ENCODE results near the gene NUBP2.

The NUBP2 gene

DNA sequence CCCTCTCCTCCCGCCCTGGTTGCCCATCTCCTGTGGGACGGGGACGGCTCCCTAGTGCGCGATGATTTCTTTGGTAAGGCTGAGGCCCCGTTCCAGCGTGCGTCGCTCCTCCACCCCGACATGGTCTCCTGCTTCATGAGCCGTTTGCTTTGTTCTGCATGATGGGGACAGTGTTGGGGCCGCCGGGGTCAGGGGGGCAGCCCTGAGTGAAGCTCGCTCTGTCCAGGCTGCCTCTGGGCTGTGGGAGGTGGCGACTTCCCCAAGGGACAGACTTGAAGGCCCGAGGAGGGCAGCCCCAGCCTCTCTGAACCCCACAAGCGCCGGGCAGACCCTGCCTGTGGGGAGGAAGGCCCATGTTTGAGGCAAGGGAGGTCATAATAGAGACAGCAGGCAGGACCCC lies 23.8 kb upstream of the NUBP2 start:
- no peak for DNase-seq (ENCODE audit: low read depth)

- DNase-seq (ENCODE audit: low read depth) = no peak
Observed at GRCh38 chr16:1759511-1759910, 23.2 kb upstream of the NUBP2 start.

GRCh38 chr16:1760911-1761310 lies 21.8 kb upstream of the NUBP2 start:
- no peak for DNase-seq (ENCODE audit: low read depth)

GRCh38 chr16:1761751-1762150 lies 21.0 kb upstream of the NUBP2 start:
- no peak for DNase-seq (ENCODE audit: low read depth)

DNA sequence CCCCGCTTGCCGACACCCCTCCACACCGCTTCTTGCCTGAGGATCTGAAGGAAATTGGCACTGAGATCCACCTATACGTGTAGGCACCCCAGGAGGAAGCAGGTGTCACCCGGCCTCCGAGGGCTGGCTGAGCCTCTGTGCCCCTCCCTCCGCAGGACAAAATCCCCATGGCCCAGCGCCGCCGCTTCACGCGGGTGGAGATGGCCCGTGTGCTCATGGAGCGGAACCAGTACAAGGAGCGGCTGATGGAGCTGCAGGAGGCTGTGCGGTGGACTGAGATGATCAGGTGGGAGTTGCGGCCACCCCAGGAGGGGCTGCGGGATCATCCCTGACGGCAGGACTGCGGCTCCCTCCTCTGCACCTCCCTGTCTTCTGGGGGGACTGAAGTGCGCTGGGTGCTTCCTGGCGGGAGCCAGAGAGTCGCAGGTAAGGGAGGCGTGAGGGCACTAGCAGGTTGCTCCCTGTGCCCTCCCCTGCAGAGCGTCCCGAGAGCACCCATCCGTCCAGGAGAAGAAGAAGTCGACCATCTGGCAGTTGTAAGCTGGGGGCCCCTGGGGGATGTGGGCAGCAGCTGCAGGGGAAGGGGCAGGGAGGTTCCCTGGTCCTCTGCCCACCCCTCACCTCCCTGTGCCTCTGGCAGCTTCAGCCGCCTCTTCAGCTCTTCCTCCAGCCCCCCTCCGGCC lies 20.4 kb upstream of the NUBP2 start:
- DNase-seq (ENCODE audit: low read depth) = no peak

DNA sequence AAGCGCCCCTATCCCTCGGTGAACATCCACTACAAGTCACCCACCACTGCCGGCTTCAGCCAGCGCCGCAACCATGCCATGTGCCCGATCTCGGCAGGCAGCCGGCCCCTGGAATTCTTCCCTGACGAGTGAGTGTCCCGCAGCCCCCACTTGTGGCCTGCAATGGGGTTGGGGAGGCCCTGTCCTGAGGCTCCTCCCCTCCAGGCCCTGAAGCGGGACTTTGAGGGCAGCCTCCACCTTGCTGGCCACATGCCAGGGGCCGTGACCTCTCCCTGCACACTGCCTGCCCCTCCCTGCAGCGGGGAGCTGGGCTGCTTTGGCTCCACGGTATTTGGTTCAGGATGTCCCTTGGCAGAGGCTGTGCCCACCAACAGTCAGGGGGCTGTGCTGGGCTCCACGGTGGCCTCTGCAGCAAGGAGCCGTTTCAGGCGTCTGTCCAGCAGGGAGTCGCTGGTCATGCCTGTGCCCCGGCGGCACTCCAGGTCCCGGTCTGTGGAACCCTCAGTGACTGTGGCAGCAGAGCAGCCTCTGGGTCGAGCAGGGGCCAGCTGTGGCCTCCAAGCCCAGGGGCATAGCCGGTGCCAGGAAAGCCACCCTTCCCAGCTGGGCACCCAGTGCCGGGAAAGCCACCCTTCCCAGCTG lies 19.8 kb upstream of the NUBP2 start:
- DNase-seq (ENCODE audit: low read depth) = no peak

DNA sequence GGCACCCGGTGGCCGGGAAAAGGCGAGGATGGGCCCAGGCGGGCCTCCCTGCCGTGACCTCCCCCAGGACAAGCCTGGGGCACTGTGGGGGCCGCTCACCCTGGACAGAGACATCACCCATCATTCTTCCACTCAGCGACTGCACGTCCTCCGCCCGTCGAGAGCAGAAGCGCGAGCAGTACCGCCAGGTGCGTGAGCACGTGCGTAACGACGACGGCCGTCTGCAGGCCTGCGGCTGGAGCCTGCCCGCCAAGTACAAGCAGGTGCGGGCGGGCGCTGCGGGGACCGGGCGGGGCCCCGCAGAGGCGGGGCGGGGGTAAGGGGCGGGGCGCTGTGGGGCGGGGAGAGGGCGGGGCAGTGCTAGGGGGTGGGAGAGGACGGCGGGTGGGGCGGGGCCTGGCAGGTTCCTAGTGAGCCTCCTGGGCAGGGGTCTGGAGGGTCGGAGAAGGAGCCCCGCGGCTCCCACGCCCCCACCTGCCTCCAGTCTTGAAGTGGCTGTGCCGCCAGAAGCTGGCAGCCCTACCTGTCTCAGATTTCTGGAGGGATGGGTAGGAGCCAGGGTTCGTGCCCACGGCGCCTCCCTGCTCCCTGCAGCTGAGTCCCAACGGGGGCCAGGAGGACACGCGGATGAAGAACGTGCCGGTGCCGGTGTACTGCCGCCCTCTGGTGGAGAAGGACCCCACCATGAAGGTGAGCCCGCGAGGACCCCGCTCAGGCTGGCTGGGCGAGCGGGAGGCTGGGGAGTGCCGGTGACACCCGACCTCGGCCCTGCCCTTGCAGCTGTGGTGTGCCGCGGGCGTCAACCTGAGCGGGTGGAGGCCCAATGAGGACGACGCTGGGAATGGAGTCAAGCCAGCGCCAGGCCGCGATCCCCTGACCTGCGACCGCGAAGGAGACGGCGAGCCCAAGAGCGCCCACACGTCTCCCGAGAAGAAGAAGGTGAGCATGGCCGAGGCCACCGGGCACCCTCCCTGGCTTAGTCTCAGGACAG lies 18.9 kb upstream of the NUBP2 start:
- no peak for DNase-seq (ENCODE audit: low read depth)

GRCh38 chr16:1764971-1765370 lies 17.8 kb upstream of the NUBP2 start:
- no peak for DNase-seq (ENCODE audit: low read depth)

DNA sequence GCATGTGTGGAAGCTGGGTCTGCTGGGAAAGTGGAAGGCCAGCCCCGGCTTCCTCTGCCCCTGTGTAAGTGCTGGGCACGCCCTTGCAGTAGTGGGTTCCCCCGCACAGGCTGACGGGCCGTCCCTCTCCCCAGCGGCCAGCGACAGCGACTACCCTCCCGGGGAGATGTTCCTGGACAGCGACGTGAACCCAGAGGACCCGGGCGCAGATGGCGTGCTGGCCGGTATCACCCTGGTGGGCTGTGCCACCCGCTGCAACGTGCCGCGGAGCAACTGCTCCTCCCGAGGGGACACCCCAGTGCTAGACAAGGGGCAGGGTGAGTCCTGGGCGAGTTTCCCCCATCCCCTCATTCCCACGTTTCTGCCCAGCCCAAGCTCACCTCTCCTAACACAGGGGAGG lies 16.9 kb upstream of the NUBP2 start:
- DNase-seq (ENCODE audit: low read depth) = no peak

DNA sequence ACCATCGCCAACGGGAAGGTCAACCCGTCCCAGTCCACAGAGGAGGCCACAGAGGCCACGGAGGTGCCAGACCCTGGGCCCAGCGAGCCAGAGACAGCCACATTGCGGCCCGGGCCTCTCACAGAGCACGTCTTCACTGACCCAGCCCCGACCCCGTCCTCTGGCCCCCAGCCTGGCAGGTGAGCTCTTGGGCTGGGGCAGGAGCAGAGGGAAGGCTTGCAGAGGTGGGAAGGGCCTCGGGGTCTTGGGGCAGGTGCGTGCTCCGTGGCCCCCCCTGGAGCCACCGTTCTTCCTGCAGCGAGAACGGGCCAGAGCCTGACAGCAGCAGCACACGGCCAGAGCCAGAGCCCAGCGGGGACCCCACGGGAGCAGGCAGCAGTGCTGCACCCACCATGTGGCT lies 16.5 kb upstream of the NUBP2 start:
- DNase-seq (ENCODE audit: low read depth) = no peak

DNA sequence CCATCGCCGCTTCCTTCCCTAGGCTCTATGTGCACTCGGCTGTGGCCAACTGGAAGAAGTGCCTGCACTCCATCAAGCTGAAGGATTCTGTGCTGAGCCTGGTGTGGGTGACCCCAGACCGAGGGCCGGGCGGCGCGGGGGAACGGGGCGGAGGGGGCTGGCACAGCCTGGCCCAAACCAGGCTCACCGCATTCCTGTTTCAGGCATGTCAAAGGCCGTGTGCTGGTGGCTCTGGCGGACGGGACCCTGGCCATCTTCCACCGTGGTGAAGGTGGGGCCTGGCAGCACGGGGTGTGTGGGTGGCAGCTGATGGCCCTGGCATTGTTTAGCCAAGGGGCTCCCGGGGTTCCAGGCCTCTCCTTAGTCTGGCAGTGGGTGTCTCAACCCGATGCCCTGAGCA lies 16.1 kb upstream of the NUBP2 start:
- no peak for DNase-seq (ENCODE audit: low read depth)

- DNase-seq (ENCODE audit: low read depth) = no peak
Observed at GRCh38 chr16:1767116-1767994, 15.4 kb upstream of the NUBP2 start.

GRCh38 chr16:1768061-1768766 lies 14.5 kb upstream of the NUBP2 start:
- no peak for DNase-seq (ENCODE audit: low read depth)

GRCh38 chr16:1768767-1769401 lies 13.9 kb upstream of the NUBP2 start:
- no peak for DNase-seq (ENCODE audit: low read depth)

GRCh38 chr16:1769402-1770300 lies 13.1 kb upstream of the NUBP2 start:
- no peak for DNase-seq (ENCODE audit: low read depth)

GRCh38 chr16:1770328-1771187 lies 12.2 kb upstream of the NUBP2 start:
- peak; percentile 28 for DNase-seq (ENCODE audit: low read depth)

DNA sequence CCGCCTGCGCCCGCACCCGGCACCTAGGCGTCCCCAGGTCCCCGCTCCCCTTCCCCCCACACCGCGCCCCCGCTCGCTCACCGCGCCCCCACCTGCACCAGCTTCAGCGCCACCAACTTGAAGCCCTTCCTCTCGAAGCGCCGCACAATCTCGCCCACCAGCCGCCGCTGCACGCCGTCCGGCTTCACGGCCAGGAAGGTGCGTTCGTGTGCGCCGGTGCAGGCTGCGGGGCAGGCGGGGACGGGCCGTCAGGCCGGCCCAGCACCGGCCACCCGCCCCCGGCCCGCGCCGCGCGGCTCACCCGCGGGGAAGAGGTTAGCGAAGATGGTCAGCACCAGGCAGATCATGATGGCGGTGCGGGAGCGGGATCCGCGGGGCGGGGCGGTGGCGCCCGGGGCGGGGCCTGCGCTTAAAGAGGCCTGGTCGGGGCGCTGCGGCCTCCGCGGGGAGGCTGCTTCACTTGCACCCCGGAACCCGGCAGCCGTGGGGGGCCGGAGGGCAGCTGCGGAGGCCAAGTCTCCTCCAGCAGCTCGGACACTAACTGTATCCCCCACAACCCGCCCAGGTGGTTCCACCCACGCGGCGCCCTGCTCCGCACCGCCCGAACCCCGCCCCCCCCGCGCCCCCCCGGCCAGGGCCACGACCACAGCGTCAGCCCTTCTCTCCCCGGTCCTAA lies 11.4 kb upstream of the NUBP2 start, which contains the start of gene NME3:
TSS of gene NME3 (minus strand) at position 356 of the 676 bp plus-strand sequence. CDS start at position 347, 9 bp downstream.
- peak; percentile 59 for DNase-seq (ENCODE audit: low read depth)

- DNase-seq (ENCODE audit: low read depth) = no peak
Observed at GRCh38 chr16:1771864-1772361, 10.8 kb upstream of the NUBP2 start.

Measured in stimulated activated CD8-positive, alpha-beta memory T cell treated with anti-CD3 and anti-CD28 coated beads, Interleukin-15, amount 100 ng/mL, for 24 hours (primary cell).